SK-N-SH (cell line): ENCODE data around the gene RAPH1. TPM values are rescaled to one million over a fixed set of nuclear protein-coding genes. Genes with fewer than 3 reads are reported as not detected.
A peak's percentile ranks its signal among the peaks of the same experiment; 100 is the strongest.
"Not testable (repeated sequence)": the region's sequence is repeated elsewhere in the genome, so short reads cannot be mapped to it uniquely, and the experiment has no call there.

Experiments used
- CTCF ChIA-PET: fragments of 300-600, 350-600 bp; formaldehyde crosslinking; extraction: SDS; loops from one replicate; lab custom pipeline; 2021; lab: Yijun Ruan, JAX
- POLR2A ChIA-PET: fragments of 350-600 bp; sonication (Branson Sonifier 250); formaldehyde crosslinking; extraction: SDS; loops from one replicate; lab custom pipeline; 2020; ENCODE audit warnings: antibody characterized with exemption, inconsistent platforms; lab: Yijun Ruan, JAX
- DNase-seq: peaks from one replicate; pipeline ENCODE4 v3.0.0; 2012
- H2AFZ ChIP-seq: fragments of 200-600 bp; sonication (generic); 2 replicates; pipeline ENCODE4 v1.8.1; 2016; ENCODE audit warnings: antibody characterized with exemption, mild to moderate bottlenecking, low read depth
- H3F3A ChIP-seq: fragments of 200-600 bp; sonication (generic); replicated peaks from 2 replicates; pipeline ENCODE3; 2016; ENCODE audit warnings: antibody characterized with exemption, mild to moderate bottlenecking; ENCODE audit not compliant: insufficient read depth
- H3K27ac ChIP-seq, 2 experiments: fragments of 200-500 bp in 1 of 2; fragments of 200-600 bp in 1 of 2; sonication (Bioruptor generic) in 1 of 2; sonication (generic), shearing (Covaris generic) in 1 of 2; 2 replicates each; pipeline versions ENCODE4 v1.5.1 to v1.6.1; 2014 to 2016; ENCODE audit warnings: low read depth in 2 of 2, inconsistent platforms in 1 of 2, low read length in 1 of 2, mild to moderate bottlenecking in 1 of 2, mixed read lengths in 1 of 2
- H3K27me3 ChIP-seq: fragments of 200-600 bp; sonication (generic), shearing (Covaris generic); 2 replicates; pipeline ENCODE4 v1.6.1; 2016; ENCODE audit warnings: mixed run types; ENCODE audit not compliant: insufficient read depth
- H3K36me3 ChIP-seq, 2 experiments: fragments of 200-500 bp in 1 of 2; fragments of 200-600 bp in 1 of 2; sonication (Bioruptor generic) in 1 of 2; sonication (generic) in 1 of 2; replicated peaks in 1 of 2; 2 replicates each; pipeline versions ENCODE3 to v1.5.1; 2014 to 2016; ENCODE audit warnings: low read length in 1 of 2, mild to moderate bottlenecking in 1 of 2; ENCODE audit not compliant: insufficient read depth in 2 of 2, control insufficient read depth in 1 of 2
- H3K4me1 ChIP-seq, 2 experiments: fragments of 200-500 bp in 1 of 2; fragments of 200-600 bp in 1 of 2; sonication (Bioruptor generic) in 1 of 2; sonication (generic), shearing (Covaris generic) in 1 of 2; 2 replicates each; pipeline versions ENCODE4 v1.5.1 to v1.6.1; 2014 to 2016; ENCODE audit warnings: low read depth in 1 of 2, low read length in 1 of 2, mixed run types in 1 of 2; ENCODE audit not compliant: insufficient read depth in 2 of 2, control insufficient read depth in 1 of 2
- H3K4me2 ChIP-seq: fragments of 200-600 bp; sonication (generic), shearing (Covaris generic); 2 replicates; pipeline ENCODE4 v1.6.1; 2017; ENCODE audit warnings: mixed run types
- H3K4me3 ChIP-seq, 2 experiments: fragments of 200-500 bp in 1 of 2; fragments of 200-600 bp in 1 of 2; sonication (Bioruptor generic) in 1 of 2; sonication (generic), shearing (Covaris generic) in 1 of 2; 2 replicates each; pipeline versions ENCODE4 v1.5.1 to v1.8.1; 2014 to 2016; ENCODE audit warnings: low read depth in 2 of 2, inconsistent platforms in 1 of 2, low read length in 1 of 2, mild to moderate bottlenecking in 1 of 2, mixed read lengths in 1 of 2, moderate library complexity in 1 of 2
- H3K79me2 ChIP-seq: fragments of 200-600 bp; sonication (generic); 2 replicates; pipeline ENCODE4 v1.8.1; 2017; ENCODE audit warnings: mild to moderate bottlenecking; ENCODE audit not compliant: insufficient read depth
- H3K9ac ChIP-seq: fragments of 200-600 bp; sonication (generic); 2 replicates; pipeline ENCODE4 v1.6.1; 2017; ENCODE audit warnings: mixed run types
- H3K9me2 ChIP-seq: fragments of 200-600 bp; sonication (generic); 2 replicates; pipeline ENCODE4 v1.6.1; 2017; ENCODE audit warnings: mixed run types
- H3K9me3 ChIP-seq: fragments of 200-600 bp; sonication (generic); 2 replicates; pipeline ENCODE4 v1.6.1; 2017; ENCODE audit warnings: mixed run types, mild to moderate bottlenecking, moderate library complexity
- H4K20me1 ChIP-seq: fragments of 200-600 bp; sonication (generic); 2 replicates; pipeline ENCODE4 v1.6.1; 2017; ENCODE audit warnings: mild to moderate bottlenecking, mixed run types; ENCODE audit not compliant: insufficient read depth
- JUND ChIP-seq: IDR thresholded peaks from 2 replicates; pipeline ENCODE4 v1.4.0; 2012
- MXI1 ChIP-seq: IDR thresholded peaks from 2 replicates; pipeline ENCODE4 v1.6.1; 2012; ENCODE audit warnings: mild to moderate bottlenecking, low read depth, low read length, improper control_type of control experiment
- RAD21 ChIP-seq: IDR thresholded peaks from 2 replicates; pipeline ENCODE4 v1.6.1; 2012; ENCODE audit warnings: mild to moderate bottlenecking, low read length
- WGBS: methylation state at CpG from one replicate; pipeline ENCODE4 v1.1.6; 2017; ENCODE audit warnings: low lambda C conversion rate; 5-methylcytosine and 5-hydroxymethylcytosine counted together
- polyA plus RNA-seq, 3 experiments: library from polyadenylated mRNA; depleted of rRNA; stranded (reverse); fragments of >200 nt; gene quantifications; 2 replicates each; pipeline ENCODE4 v1.2.3, GENCODE V29; 2012
- TF ChIP-seq, protein P1 (sequence below): fragments of 150-350 bp; IDR thresholded peaks from 2 replicates; pipeline ENCODE4 v1.6.1; 2016; ENCODE audit warnings: mild to moderate bottlenecking, low read depth, low read length
- TF ChIP-seq, protein P2 (sequence below): IDR thresholded peaks from 2 replicates; pipeline ENCODE4 v1.4.0; 2012; ENCODE audit warnings: low read depth

Gene RAPH1
- polyA plus RNA-seq, 1 of the 3 experiments (the other 2 are of a cell fraction) = 6.7 TPM

DNA sequence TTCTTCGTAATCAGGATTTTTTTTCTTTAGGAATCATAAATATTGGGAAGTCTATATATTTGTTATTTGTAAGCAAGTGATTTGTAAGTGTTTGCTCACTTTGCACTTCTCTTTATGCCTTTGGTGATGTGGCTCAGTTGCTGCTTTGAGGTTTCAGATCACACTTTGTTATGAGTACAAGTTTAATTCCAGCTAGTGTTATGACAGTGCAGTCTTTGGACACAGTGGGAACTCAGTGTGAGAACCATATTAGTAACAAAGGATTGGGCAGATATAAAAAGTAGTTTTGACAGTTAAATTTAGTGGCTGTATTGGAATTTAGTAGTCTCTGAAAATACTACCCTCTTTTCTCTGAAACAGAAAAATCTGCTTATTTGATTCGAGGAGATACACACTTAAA, 139.2 kb downstream of the RAPH1 start:
- Histone ChIP-seq H3K9ac (no peak overlapping the region), H3F3A (peaks cover 26% of the 10 kb centered on the region), H4K20me1 (no peaks in the 10 kb centered on the region), H3K27ac (no peak overlapping the region), H3K27me3 (no peaks in the 10 kb centered on the region), H3K9me3 (no peaks in the 10 kb centered on the region), H2AFZ (no peak overlapping the region), H3K36me3 (peaks cover 41 to 60% of the 10 kb centered on the region in 2 experiments), H3K79me2 (peaks cover 28% of the 10 kb centered on the region), H3K9me2 (no peaks in the 10 kb centered on the region), H3K4me3 (no peak overlapping the region), H3K4me1 (peaks cover 0 to 6% of the 10 kb centered on the region in 2 experiments; a peak in 2 of 4 replicates), H3K4me2 (no peak overlapping the region)
- whole genome bisulfite sequencing = 99% methylated on average over 2 of the region's 2 CpGs
- POLR2A ChIA-PET = no interaction called here
- TF ChIP-seq MXI1 = no peak
- TF ChIP-seq, protein P1, sequence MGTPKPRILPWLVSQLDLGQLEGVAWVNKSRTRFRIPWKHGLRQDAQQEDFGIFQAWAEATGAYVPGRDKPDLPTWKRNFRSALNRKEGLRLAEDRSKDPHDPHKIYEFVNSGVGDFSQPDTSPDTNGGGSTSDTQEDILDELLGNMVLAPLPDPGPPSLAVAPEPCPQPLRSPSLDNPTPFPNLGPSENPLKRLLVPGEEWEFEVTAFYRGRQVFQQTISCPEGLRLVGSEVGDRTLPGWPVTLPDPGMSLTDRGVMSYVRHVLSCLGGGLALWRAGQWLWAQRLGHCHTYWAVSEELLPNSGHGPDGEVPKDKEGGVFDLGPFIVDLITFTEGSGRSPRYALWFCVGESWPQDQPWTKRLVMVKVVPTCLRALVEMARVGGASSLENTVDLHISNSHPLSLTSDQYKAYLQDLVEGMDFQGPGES = no peak
- no peak for TF ChIP-seq JUND
- CTCF ChIA-PET = no interaction called here
- DNase-seq = no peak

DNA sequence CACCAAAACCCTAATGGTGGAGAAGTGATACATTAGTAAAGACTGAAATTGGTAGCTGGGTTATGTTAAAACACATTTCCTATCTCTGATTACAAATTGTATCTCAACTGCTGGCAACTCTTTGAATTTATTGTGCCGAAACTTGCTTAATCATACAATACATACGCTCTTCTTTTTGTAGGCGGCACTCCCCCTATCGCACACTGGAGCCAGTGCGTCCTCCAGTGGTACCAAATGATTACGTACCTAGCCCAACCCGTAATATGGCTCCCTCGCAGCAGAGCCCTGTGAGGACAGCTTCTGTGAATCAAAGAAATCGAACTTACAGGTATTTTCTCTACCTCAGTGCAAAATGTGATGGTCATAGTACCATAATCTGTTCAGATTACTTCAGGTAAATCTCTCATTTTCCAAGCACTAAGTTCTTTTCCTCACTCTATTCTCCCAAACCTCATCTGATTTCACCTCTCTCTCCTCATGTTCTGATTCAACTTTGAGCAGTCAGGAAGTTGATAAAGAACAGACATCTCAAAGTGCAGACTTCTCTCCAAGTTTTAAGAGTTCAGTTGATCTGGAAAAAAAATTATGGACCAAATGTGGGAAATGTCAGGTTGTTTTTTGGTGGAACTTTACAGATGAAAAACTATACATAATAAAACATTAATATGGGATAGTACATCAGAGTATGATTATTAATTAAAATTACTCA, 140.4 kb downstream of the RAPH1 start:
- Histone ChIP-seq H3K4me1 (peaks cover 0 to 6% of the 10 kb centered on the region in 2 experiments; a peak in 2 of 4 replicates), H3K79me2 (peaks cover 36% of the 10 kb centered on the region), H4K20me1 (no peaks in the 10 kb centered on the region), H3K4me2 (no peak overlapping the region), H3K9ac (no peak overlapping the region), H3K27me3 (no peaks in the 10 kb centered on the region), H2AFZ (no peak overlapping the region), H3K27ac (peak overlapping the region in 1 of 2 experiments; percentile 23; a peak in 1 of 4 replicates), H3K4me3 (no peak overlapping the region), H3K36me3 (peaks cover 42 to 64% of the 10 kb centered on the region in 2 experiments), H3K9me3 (no peaks in the 10 kb centered on the region), H3F3A (peaks cover 19% of the 10 kb centered on the region), H3K9me2 (no peaks in the 10 kb centered on the region)
- WGBS = 96% methylated on average over 9 of the region's 9 CpGs
- ChIA-PET POLR2A (no interaction called here), CTCF (interaction anchor here (0.5 kb wide), 1 partner anchor 63 kb away, joined by 3 read pairs; no protein-coding TSS in a partner anchor)
- peak; percentile 29; the same call in 1 of the 2 replicates for TF ChIP-seq RAD21
- TF ChIP-seq, protein P2, sequence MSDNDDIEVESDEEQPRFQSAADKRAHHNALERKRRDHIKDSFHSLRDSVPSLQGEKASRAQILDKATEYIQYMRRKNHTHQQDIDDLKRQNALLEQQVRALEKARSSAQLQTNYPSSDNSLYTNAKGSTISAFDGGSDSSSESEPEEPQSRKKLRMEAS = no peak
- peak; percentile 20 for DNase-seq

DNA sequence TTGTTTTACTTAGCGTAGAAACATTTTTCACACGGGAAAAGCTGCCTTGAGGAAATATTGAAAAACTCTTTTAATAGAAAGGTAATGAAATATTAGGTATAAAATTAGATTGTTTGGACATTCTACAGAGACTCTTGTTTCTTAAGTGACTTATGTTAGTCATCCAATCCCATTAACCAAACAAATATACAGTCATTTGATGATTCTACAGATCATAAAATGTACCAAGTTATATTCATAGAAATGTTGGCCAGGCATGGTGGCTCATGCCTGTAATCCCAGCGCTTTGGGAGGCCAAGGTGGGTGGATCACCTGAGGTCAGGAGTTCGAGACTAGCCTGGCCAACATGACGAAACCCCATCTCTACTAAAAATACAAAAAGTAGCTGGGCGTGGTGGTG, 146.9 kb downstream of the RAPH1 start:
- H3K36me3 ChIP-seq = peaks cover 27 to 45% of the 10 kb centered on the region in 2 experiments
- H4K20me1 ChIP-seq, H3K9me2 ChIP-seq, H3K4me3 ChIP-seq, H3K4me2 ChIP-seq, H3K9me3 ChIP-seq, DNase-seq, H3K27ac ChIP-seq, CTCF ChIA-PET, H3K27me3 ChIP-seq, H3K4me1 ChIP-seq, POLR2A ChIA-PET, H2AFZ ChIP-seq, H3K9ac ChIP-seq: not testable (repeated sequence)
- WGBS = 89% methylated on average over 6 of the region's 6 CpGs
- peaks cover 33% of the 10 kb centered on the region for H3K79me2 ChIP-seq
- H3F3A ChIP-seq = peaks cover 18% of the 10 kb centered on the region
